Measurements from ENCODE around the gene TRIP10. TPM values are rescaled to one million over a fixed set of nuclear protein-coding genes. Genes with fewer than 3 reads are reported as not detected.

Gene TRIP10
- total RNA-seq, 1 donor from 2014 or later = 16.7 TPM

DNA sequence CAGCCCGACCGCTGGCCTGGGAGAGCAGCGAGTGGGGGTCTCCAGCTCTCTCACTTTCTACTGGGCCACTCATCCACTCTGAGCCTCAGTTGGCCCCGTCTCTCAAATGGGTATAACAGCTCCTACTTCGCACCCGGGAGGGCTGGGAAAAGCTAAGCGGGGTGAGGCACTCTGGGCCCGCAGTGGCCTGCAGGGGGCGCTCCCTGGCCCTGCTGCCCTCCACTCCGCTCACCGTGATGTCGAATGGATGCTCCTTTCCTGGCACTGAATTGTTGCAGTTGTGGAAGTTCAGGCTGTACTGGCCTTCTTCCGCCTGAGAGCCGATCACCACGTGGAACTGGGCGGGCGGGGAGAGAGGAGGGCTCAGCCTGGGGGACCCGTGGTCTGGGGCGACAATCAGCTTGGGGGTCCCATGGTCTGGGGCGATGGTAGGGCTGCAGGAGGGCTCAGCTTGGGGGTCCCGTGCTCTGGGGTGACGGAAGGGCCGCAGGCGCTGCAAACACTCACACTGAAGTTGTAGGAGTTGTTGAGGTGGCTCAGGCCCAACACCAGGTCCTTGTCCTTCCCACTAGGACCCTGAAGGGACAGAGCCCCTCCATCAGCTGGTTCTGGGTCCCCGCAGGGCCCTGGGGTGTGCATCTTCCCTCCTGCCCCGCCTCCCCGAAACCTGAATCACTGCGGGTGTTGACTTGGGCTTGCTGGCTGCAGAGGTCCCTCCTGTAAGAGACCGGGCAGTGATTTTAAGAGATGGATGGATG lies 6.0 kb upstream of the TRIP10 start:
- H3K36me3 Mint-ChIP-seq (ENCODE audit: unreplicated experiment) = no peaks in the 10 kb centered on the region
- no peak overlapping the region for H3K27ac Mint-ChIP-seq (ENCODE audit: unreplicated experiment)
- H3K4me3 Mint-ChIP-seq (ENCODE audit: unreplicated experiment) = no peak overlapping the region
- H3K9me3 Mint-ChIP-seq (ENCODE audit: unreplicated experiment) = peaks cover 13% of the 10 kb centered on the region
- H3K4me1 Mint-ChIP-seq (ENCODE audit: low read depth, unreplicated experiment) = peaks cover 14% of the 10 kb centered on the region
- TF ChIP-seq, protein P1, sequence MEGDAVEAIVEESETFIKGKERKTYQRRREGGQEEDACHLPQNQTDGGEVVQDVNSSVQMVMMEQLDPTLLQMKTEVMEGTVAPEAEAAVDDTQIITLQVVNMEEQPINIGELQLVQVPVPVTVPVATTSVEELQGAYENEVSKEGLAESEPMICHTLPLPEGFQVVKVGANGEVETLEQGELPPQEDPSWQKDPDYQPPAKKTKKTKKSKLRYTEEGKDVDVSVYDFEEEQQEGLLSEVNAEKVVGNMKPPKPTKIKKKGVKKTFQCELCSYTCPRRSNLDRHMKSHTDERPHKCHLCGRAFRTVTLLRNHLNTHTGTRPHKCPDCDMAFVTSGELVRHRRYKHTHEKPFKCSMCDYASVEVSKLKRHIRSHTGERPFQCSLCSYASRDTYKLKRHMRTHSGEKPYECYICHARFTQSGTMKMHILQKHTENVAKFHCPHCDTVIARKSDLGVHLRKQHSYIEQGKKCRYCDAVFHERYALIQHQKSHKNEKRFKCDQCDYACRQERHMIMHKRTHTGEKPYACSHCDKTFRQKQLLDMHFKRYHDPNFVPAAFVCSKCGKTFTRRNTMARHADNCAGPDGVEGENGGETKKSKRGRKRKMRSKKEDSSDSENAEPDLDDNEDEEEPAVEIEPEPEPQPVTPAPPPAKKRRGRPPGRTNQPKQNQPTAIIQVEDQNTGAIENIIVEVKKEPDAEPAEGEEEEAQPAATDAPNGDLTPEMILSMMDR (IDR thresholded peaks at IDR 0.05; ENCODE audit: partially characterized antibody, unreplicated experiment) = peak; percentile 15
- no peak for DNase-seq
- H3K27me3 Mint-ChIP-seq (ENCODE audit: unreplicated experiment) = peaks cover 8% of the 10 kb centered on the region

DNA sequence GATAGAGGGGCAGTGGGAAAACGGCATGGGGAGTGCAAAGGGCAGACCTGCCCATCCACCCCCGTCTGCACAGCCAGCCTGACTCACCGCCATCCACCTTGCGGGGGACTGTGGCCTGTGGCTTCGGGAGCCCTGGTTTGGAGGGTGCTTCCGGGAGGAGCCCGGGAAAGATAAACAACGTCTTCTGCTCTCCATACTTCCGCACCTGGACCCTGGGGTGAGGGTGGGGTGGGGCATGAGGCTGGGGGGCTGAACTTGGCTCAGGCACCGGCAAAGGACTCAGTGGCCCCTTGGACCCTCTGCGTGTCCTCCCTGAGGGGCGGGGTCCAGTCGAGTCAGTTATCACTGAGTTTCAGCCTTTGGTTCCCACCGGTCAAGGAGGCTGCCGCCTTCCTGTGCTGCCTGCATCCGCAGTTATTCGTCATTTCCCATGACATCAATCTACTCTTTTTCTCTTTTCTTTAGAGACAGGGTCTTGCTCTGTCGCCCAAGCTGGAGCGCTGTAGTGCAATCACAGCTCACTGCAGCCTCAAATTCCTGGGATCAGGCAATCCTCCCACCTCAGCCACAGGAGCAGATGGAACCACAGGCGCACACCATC lies 5.3 kb upstream of the TRIP10 start:
- Mint-ChIP-seq H3K36me3 (ENCODE audit: unreplicated experiment) (no peaks in the 10 kb centered on the region), H3K27me3 (ENCODE audit: unreplicated experiment) (peaks cover 10% of the 10 kb centered on the region), H3K4me1 (ENCODE audit: low read depth, unreplicated experiment) (peaks cover 20% of the 10 kb centered on the region), H3K27ac (ENCODE audit: unreplicated experiment) (no peak overlapping the region), H3K9me3 (ENCODE audit: unreplicated experiment) (peaks cover 17% of the 10 kb centered on the region), H3K4me3 (ENCODE audit: unreplicated experiment) (no peak overlapping the region)
- no peak for DNase-seq
- TF ChIP-seq, protein P1 (IDR thresholded peaks at IDR 0.05; ENCODE audit: partially characterized antibody, unreplicated experiment) = no peak

- Mint-ChIP-seq H3K4me1 (ENCODE audit: low read depth, unreplicated experiment) (peaks cover 21% of the 10 kb centered on the region), H3K9me3 (ENCODE audit: unreplicated experiment) (peaks cover 17% of the 10 kb centered on the region), H3K27ac (ENCODE audit: unreplicated experiment) (no peak overlapping the region), H3K27me3 (ENCODE audit: unreplicated experiment) (peaks cover 10% of the 10 kb centered on the region), H3K4me3 (ENCODE audit: unreplicated experiment) (peak overlapping the region; percentile 98), H3K36me3 (ENCODE audit: unreplicated experiment) (no peaks in the 10 kb centered on the region)
- DNase-seq = no peak
- TF ChIP-seq, protein P1 (IDR thresholded peaks at IDR 0.05; ENCODE audit: partially characterized antibody, unreplicated experiment) = no peak
Observed at GRCh38 chr19:6735181-6735911, 4.1 kb upstream of the TRIP10 start.

DNA sequence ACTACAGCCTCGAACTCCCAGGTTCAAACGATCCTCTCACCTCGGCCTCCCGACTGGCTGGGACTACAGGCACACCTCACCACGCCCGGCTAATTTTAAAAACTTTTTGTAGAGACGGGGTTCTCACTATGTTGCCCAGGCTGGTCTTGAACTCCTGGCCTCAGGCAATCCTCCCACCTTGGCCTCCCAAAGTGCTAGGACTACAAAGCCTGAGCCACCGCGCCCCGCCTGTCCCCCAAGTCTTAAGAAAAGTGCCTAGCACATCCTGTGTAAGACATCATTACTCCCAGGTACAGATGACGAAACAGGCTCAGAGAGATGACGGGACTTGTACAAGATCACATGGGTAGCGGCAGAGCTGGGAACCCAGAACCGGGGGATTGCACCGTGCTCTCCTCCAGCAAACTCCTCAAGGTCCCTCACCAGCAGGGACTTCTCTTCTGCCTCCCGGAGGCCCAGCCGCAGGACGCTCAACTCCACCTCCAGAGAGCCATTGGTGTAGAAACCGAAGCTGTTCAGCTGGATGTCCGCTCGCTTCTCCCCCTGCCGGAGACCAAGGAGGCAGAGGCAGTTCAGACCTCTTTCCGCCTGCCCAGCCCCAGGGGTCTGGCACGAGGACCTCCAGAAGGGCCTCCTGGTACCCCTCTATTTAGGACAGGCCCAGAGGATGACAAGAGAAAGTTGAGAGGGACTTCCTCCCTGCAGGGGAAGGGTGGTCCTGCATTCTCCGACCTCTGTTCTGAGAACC lies 3.1 kb upstream of the TRIP10 start:
- DNase-seq = peak; percentile 82
- peak overlapping the region; percentile 94 for H3K27ac Mint-ChIP-seq (ENCODE audit: unreplicated experiment)
- peak overlapping the region; percentile 98 for H3K4me3 Mint-ChIP-seq (ENCODE audit: unreplicated experiment)
- peaks cover 10% of the 10 kb centered on the region for H3K27me3 Mint-ChIP-seq (ENCODE audit: unreplicated experiment)
- peaks cover 17% of the 10 kb centered on the region for H3K9me3 Mint-ChIP-seq (ENCODE audit: unreplicated experiment)
- TF ChIP-seq, protein P1 (IDR thresholded peaks at IDR 0.05; ENCODE audit: partially characterized antibody, unreplicated experiment) = peak; percentile 36
- no peaks in the 10 kb centered on the region for H3K36me3 Mint-ChIP-seq (ENCODE audit: unreplicated experiment)
- H3K4me1 Mint-ChIP-seq (ENCODE audit: low read depth, unreplicated experiment) = peaks cover 21% of the 10 kb centered on the region

Measured in glutamatergic neuron (in vitro differentiated cells).